IMR-90 (cell line): ENCODE measurements around the gene GIPC3. TPM values are rescaled to one million over a fixed set of nuclear protein-coding genes. Genes with fewer than 3 reads are reported as not detected.

ENCODE experiments used
- ATAC-seq: fragments of 200-7000 bp; cut with Tn5 transposase; 2 replicates; pipeline ENCODE4 v1.9.1; 2020; ENCODE audit warnings: low read depth, mild to moderate bottlenecking, moderate library complexity
- BruUV-seq: library from RNA; stranded (reverse); fragments of 400-500 nt; replicated peaks from 2 replicates; lab custom pipeline; 2021; lab: Mats Ljungman, UMichigan
- CTCF ChIA-PET: fragments of 300-600 bp; formaldehyde crosslinking; extraction: SDS; loops from one replicate; lab custom pipeline; 2021; ENCODE audit warnings: antibody characterized with exemption; lab: Yijun Ruan, JAX
- POLR2A ChIA-PET: fragments of 300-600 bp; sonication (Branson Sonifier 250); formaldehyde crosslinking; loops from one replicate; lab custom pipeline; 2022; ENCODE audit warnings: antibody characterized with exemption; ENCODE audit not compliant: unreplicated experiment; lab: Charles Lee
- DNase-seq: peaks from one replicate; pipeline ENCODE4 v3.0.0; 2013
- H2AFZ ChIP-seq: replicated peaks from 2 replicates; pipeline ENCODE3; 2013; ENCODE audit warnings: low read length, mild to moderate bottlenecking; ENCODE audit not compliant: poor library complexity
- H2AK5ac ChIP-seq: 2 replicates; pipeline ENCODE4 v1.6.1; 2013; ENCODE audit warnings: low read depth, low read length, inconsistent platforms
- H2AK9ac ChIP-seq: replicated peaks from 2 replicates; pipeline ENCODE3; 2013; ENCODE audit warnings: mild to moderate bottlenecking, low read depth, low read length, moderate library complexity; ENCODE audit not compliant: poor library complexity
- H2BK120ac ChIP-seq: 2 replicates; pipeline ENCODE4 v1.6.1; 2013; ENCODE audit warnings: low read depth, low read length, inconsistent platforms
- H2BK15ac ChIP-seq: 3 replicates; pipeline ENCODE4 v1.6.1; 2013; ENCODE audit warnings: low read depth, low read length, inconsistent platforms
- H2BK20ac ChIP-seq: 2 replicates; pipeline ENCODE4 v1.6.1; 2013; ENCODE audit warnings: low read depth, mild to moderate bottlenecking, inconsistent platforms, low read length, moderate library complexity
- H2BK5ac ChIP-seq: 2 replicates; pipeline ENCODE4 v1.6.1; 2013; ENCODE audit warnings: mild to moderate bottlenecking, low read depth, low read length, inconsistent platforms; ENCODE audit not compliant: poor library complexity, severe bottlenecking
- H3K14ac ChIP-seq: replicated peaks from 2 replicates; pipeline ENCODE4 v1.6.1; 2013; ENCODE audit warnings: low read depth, low read length, inconsistent platforms
- H3K18ac ChIP-seq: 2 replicates; pipeline ENCODE4 v1.6.1; 2013; ENCODE audit warnings: low read depth, low read length, control low read depth
- H3K23ac ChIP-seq: 2 replicates; pipeline ENCODE4 v1.6.1; 2013; ENCODE audit warnings: low read depth, low read length, inconsistent platforms
- H3K27ac ChIP-seq: 2 replicates; pipeline ENCODE4 v1.5.1; 2013; ENCODE audit warnings: mild to moderate bottlenecking, control low read depth, low read length; ENCODE audit not compliant: insufficient read depth
- H3K27me3 ChIP-seq: 2 replicates; pipeline ENCODE4 v1.6.1; 2013; ENCODE audit warnings: low read length; ENCODE audit not compliant: control insufficient read depth, insufficient read depth
- H3K36me3 ChIP-seq: 2 replicates; pipeline ENCODE4 v1.6.1; 2013; ENCODE audit warnings: low read length, mixed read lengths; ENCODE audit not compliant: control insufficient read depth, insufficient read depth
- H3K4ac ChIP-seq: 2 replicates; pipeline ENCODE4 v1.6.1; 2013; ENCODE audit warnings: low read depth, low read length, inconsistent platforms
- H3K4me1 ChIP-seq: 2 replicates; pipeline ENCODE4 v1.6.1; 2013; ENCODE audit warnings: low read length, mixed read lengths; ENCODE audit not compliant: control insufficient read depth, insufficient read depth
- H3K4me2 ChIP-seq: 2 replicates; pipeline ENCODE4 v1.6.1; 2013; ENCODE audit warnings: low read depth, mild to moderate bottlenecking, control low read depth, low read length, moderate library complexity
- H3K4me3 ChIP-seq: 2 replicates; pipeline ENCODE4 v1.5.1; 2013; ENCODE audit warnings: low read depth, mild to moderate bottlenecking, control low read depth, low read length, moderate library complexity; ENCODE audit not compliant: insufficient read depth
- H3K56ac ChIP-seq: 2 replicates; pipeline ENCODE4 v1.6.1; 2013; ENCODE audit warnings: low read length, inconsistent platforms; ENCODE audit not compliant: insufficient read depth; ENCODE audit errors: extremely low read depth
- H3K79me1 ChIP-seq, 2 experiments: 2 replicates each; pipeline ENCODE4 v1.6.1; 2013; ENCODE audit warnings: low read length in 2 of 2, inconsistent platforms in 1 of 2, low read depth in 1 of 2
- H3K9ac ChIP-seq: 2 replicates; pipeline ENCODE4 v1.6.1; 2013; ENCODE audit warnings: low read depth, low read length, control low read depth
- H3K9me1 ChIP-seq: 2 replicates; pipeline ENCODE4 v1.6.1; 2013; ENCODE audit warnings: low read length, inconsistent platforms; ENCODE audit not compliant: insufficient read depth
- H3K9me3 ChIP-seq: 2 replicates; pipeline ENCODE4 v1.6.1; 2013; ENCODE audit warnings: low read length; ENCODE audit not compliant: control insufficient read depth, insufficient read depth
- H4K20me1 ChIP-seq: 2 replicates; pipeline ENCODE4 v1.6.1; 2013; ENCODE audit warnings: low read length, inconsistent platforms; ENCODE audit not compliant: insufficient read depth
- H4K5ac ChIP-seq: 2 replicates; pipeline ENCODE4 v1.6.1; 2013; ENCODE audit warnings: mild to moderate bottlenecking, low read depth, low read length, control low read depth
- H4K8ac ChIP-seq, 2 experiments: 2 replicates each; pipeline ENCODE4 v1.6.1; 2013; ENCODE audit warnings: low read depth in 2 of 2, low read length in 2 of 2, control low read depth in 1 of 2, inconsistent platforms in 1 of 2
- H4K91ac ChIP-seq: 2 replicates; pipeline ENCODE4 v1.6.1; 2013; ENCODE audit warnings: low read depth, low read length, inconsistent platforms; ENCODE audit not compliant: insufficient read depth
- BHLHE40 ChIP-seq: fragments of 150-350 bp; IDR thresholded peaks from 2 replicates; pipeline ENCODE4 v1.6.1; 2016; ENCODE audit warnings: mild to moderate bottlenecking, low read depth, low read length
- CEBPB ChIP-seq: IDR thresholded peaks from 2 replicates; pipeline ENCODE4 v1.6.1; 2012; ENCODE audit warnings: low read depth, low read length, improper control_type of control experiment
- CHD1 ChIP-seq: IDR thresholded peaks from 2 replicates; pipeline ENCODE4 v1.6.1; 2012; ENCODE audit warnings: low read depth, low read length, improper control_type of control experiment
- FOS ChIP-seq: fragments of 150-350 bp; IDR thresholded peaks from 2 replicates; pipeline ENCODE4 v1.6.1; 2016; ENCODE audit warnings: low read depth, low read length
- MAFK ChIP-seq: IDR thresholded peaks from 2 replicates; pipeline ENCODE4 v1.6.1; 2012; ENCODE audit warnings: low read depth, low read length, improper control_type of control experiment
- MAZ ChIP-seq: IDR thresholded peaks from 2 replicates; pipeline ENCODE4 v1.6.1; 2012; ENCODE audit warnings: low read depth, mild to moderate bottlenecking, low read length, improper control_type of control experiment, moderate library complexity, borderline replicate concordance
- MXI1 ChIP-seq: IDR thresholded peaks from 2 replicates; pipeline ENCODE4 v1.6.1; 2012; ENCODE audit warnings: low read depth, mild to moderate bottlenecking, low read length, moderate library complexity, borderline replicate concordance
- NFE2L2 ChIP-seq: fragments of 150-350 bp; IDR thresholded peaks from 2 replicates; pipeline ENCODE4 v1.6.1; 2016; ENCODE audit warnings: low read depth, mild to moderate bottlenecking, low read length
- POLR2A ChIP-seq: IDR thresholded peaks from 2 replicates; pipeline ENCODE4 v1.6.1; 2012; ENCODE audit warnings: mild to moderate bottlenecking, low read depth, low read length
- RAD21 ChIP-seq: IDR thresholded peaks from 2 replicates; pipeline ENCODE4 v1.6.1; 2012; ENCODE audit warnings: low read length, improper control_type of control experiment
- RCOR1 ChIP-seq: IDR thresholded peaks from 2 replicates; pipeline ENCODE4 v1.6.1; 2012; ENCODE audit warnings: mild to moderate bottlenecking, low read length, improper control_type of control experiment; ENCODE audit not compliant: insufficient replicate concordance
- RFX5 ChIP-seq: IDR thresholded peaks from 2 replicates; pipeline ENCODE4 v1.8.0; 2012; ENCODE audit warnings: low read depth, mild to moderate bottlenecking, low read length, moderate library complexity
- SMC3 ChIP-seq: fragments of 150-350 bp; IDR thresholded peaks from 2 replicates; pipeline ENCODE4 v1.6.1; 2016; ENCODE audit warnings: low read depth, mild to moderate bottlenecking, antibody characterized with exemption, low read length, moderate library complexity
- WGBS, 2 experiments: methylation state at CpG; one replicate each; pipeline versions ENCODE4 v1.1.5 to v1.1.7; 2013; ENCODE audit warnings: missing lambda C conversion rate in 2 of 2; ENCODE audit not compliant: insufficient read length in 1 of 2; ENCODE audit errors: extremely low coverage in 2 of 2; 5-methylcytosine and 5-hydroxymethylcytosine counted together
- dilution Hi-C: fragments of 300-500 bp; cut with HindIII; formaldehyde crosslinking; loops from one replicate; pipeline ENCODE4 v1.14.3; 2018; ENCODE audit warnings: low sequenced_read_pairs; ENCODE audit not compliant: unreplicated experiment
- in situ Hi-C: fragments of 300-500 bp; cut with MboI; formaldehyde crosslinking; loops from 3 replicates; pipeline ENCODE4 v1.14.3; 2019; ENCODE audit warnings: low sequenced_read_pairs, inconsistent platforms, mixed read lengths
- intact Hi-C: fragments of 100-400 bp; cut with micrococcal nuclease; formaldehyde crosslinking; loops from 2 replicates; pipeline ENCODE4 v1.10.0; 2022
- polyA plus RNA-seq, 3 experiments: library from polyadenylated mRNA; depleted of rRNA; stranded (reverse); fragments of >200 nt; gene quantifications; 2 replicates each; pipeline ENCODE4 v1.2.3, GENCODE V29; 2012; ENCODE audit warnings: low replicate concordance in 1 of 3
- total RNA-seq: library from RNA; depleted of rRNA; stranded (reverse); fragments of >200 nt; gene quantifications from 2 replicates; pipeline ENCODE4 v1.2.3, GENCODE V29; 2012
- TF ChIP-seq, protein P1 (sequence below): conservative IDR thresholded peaks from 2 replicates; pipeline ENCODE4 v1.5.1; 2012; ENCODE audit warnings: mild to moderate bottlenecking, low read depth, low read length, improper control_type of control experiment
- TF ChIP-seq, protein P2 (sequence below): fragments of 150-350 bp; IDR thresholded peaks from 2 replicates; pipeline ENCODE4 v1.6.1; 2016; ENCODE audit warnings: low read depth, mild to moderate bottlenecking, low read length, moderate library complexity, borderline replicate concordance
- TF ChIP-seq, protein P3 (sequence below): fragments of 150-350 bp; IDR thresholded peaks from 2 replicates; pipeline ENCODE4 v1.6.1; 2017; ENCODE audit warnings: mild to moderate bottlenecking, antibody characterized with exemption, low read length, low read depth

GIPC3 gene
- total and polyA plus RNA-seq, 2 of the 4 experiments (the other 2 are of a cell fraction) = under 0.01 to 0.36 TPM

- Histone ChIP-seq H2BK120ac (no peak overlapping the region), H3K4ac (0 out of 2 replicates have a peak overlapping the region, but pooled peaks have one; percentile 27), H4K5ac (no peak overlapping the region), H2AFZ (peak overlapping the region; percentile 98), H3K56ac (no peak overlapping the region), H3K9me1 (0 out of 2 replicates have a peak, but pooled peaks cover 6% of the 10 kb centered on the region), H4K8ac (peak overlapping the region in 1 of 2 experiments; percentile 19; a peak in 1 of 4 replicates), H2BK20ac (no peak overlapping the region), H4K20me1 (no peaks in the 10 kb centered on the region), H3K23ac (peak overlapping the region; percentile 11; the same call in 1 of the 2 replicates), H3K27ac (no peak overlapping the region), H2AK9ac (peak overlapping the region; percentile 93), H3K4me1 (peaks cover 11% of the 10 kb centered on the region), H2BK15ac (peak overlapping the region; percentile 7; the same call in 1 of the 3 replicates), H3K18ac (no peak overlapping the region), H3K9ac (peak overlapping the region; percentile 8; the same call in 1 of the 2 replicates), H3K36me3 (peaks cover 5% of the 10 kb centered on the region; the same call in 1 of the 2 replicates), H3K4me2 (peak overlapping the region; percentile 52), H3K79me1 (peaks cover 7 to 17% of the 10 kb centered on the region in 2 experiments), H2BK5ac (no peak overlapping the region), H2AK5ac (peak overlapping the region; percentile 42; the same call in 1 of the 2 replicates), H3K14ac (peak overlapping the region; percentile 74), H3K27me3 (no peaks in the 10 kb centered on the region), H4K91ac (no peak overlapping the region), H3K9me3 (no peaks in the 10 kb centered on the region), H3K4me3 (peak overlapping the region; percentile 56)
- intact Hi-C loops (no loop called here), dilution Hi-C loops (no loop called here), in situ Hi-C loops (loop anchor here (25.0 kb wide), 1 partner anchor 293 kb away; no protein-coding TSS in a partner anchor)
- 88% methylated on average over 4 of the region's 5 CpGs; no CpG with 5 or more reads in 1 of the 2 experiments for WGBS, 2 experiments
- no peak for DNase-seq
- ChIA-PET POLR2A (no interaction called here), CTCF (no interaction called here)
- BruUV-seq = no TSS peak
- ATAC-seq = no peak
- no peak for TF ChIP-seq CEBPB
- TF ChIP-seq MXI1 = no peak
- TF ChIP-seq MAZ = no peak
- TF ChIP-seq BHLHE40 = no peak
- TF ChIP-seq, protein P1, sequence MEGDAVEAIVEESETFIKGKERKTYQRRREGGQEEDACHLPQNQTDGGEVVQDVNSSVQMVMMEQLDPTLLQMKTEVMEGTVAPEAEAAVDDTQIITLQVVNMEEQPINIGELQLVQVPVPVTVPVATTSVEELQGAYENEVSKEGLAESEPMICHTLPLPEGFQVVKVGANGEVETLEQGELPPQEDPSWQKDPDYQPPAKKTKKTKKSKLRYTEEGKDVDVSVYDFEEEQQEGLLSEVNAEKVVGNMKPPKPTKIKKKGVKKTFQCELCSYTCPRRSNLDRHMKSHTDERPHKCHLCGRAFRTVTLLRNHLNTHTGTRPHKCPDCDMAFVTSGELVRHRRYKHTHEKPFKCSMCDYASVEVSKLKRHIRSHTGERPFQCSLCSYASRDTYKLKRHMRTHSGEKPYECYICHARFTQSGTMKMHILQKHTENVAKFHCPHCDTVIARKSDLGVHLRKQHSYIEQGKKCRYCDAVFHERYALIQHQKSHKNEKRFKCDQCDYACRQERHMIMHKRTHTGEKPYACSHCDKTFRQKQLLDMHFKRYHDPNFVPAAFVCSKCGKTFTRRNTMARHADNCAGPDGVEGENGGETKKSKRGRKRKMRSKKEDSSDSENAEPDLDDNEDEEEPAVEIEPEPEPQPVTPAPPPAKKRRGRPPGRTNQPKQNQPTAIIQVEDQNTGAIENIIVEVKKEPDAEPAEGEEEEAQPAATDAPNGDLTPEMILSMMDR = no peak
- no peak for TF ChIP-seq POLR2A
- TF ChIP-seq RAD21 = no peak
- TF ChIP-seq, protein P2, sequence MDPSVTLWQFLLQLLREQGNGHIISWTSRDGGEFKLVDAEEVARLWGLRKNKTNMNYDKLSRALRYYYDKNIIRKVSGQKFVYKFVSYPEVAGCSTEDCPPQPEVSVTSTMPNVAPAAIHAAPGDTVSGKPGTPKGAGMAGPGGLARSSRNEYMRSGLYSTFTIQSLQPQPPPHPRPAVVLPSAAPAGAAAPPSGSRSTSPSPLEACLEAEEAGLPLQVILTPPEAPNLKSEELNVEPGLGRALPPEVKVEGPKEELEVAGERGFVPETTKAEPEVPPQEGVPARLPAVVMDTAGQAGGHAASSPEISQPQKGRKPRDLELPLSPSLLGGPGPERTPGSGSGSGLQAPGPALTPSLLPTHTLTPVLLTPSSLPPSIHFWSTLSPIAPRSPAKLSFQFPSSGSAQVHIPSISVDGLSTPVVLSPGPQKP = no peak
- TF ChIP-seq RFX5 = no peak
- no peak for TF ChIP-seq NFE2L2
- no peak for TF ChIP-seq FOS
- no peak for TF ChIP-seq CHD1
- no peak for TF ChIP-seq MAFK
- no peak for TF ChIP-seq SMC3
- TF ChIP-seq, protein P3, sequence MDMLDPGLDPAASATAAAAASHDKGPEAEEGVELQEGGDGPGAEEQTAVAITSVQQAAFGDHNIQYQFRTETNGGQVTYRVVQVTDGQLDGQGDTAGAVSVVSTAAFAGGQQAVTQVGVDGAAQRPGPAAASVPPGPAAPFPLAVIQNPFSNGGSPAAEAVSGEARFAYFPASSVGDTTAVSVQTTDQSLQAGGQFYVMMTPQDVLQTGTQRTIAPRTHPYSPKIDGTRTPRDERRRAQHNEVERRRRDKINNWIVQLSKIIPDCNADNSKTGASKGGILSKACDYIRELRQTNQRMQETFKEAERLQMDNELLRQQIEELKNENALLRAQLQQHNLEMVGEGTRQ = no peak
- TF ChIP-seq RCOR1 = no peak
These were observed 20.5 kb downstream of the GIPC3 start for GRCh38 chr19:3605770-3606169.
